OCI-LY3 (cell line): Measurements from ENCODE around the gene GLP1R.
"Not testable (repeated sequence)": the region's sequence is repeated elsewhere in the genome, so short reads cannot be mapped to it uniquely, and the experiment has no call there.

Experiments used
- H2AFZ ChIP-seq: fragments of 200-600, 300-600 bp; shearing (Covaris generic); 2 replicates; pipeline ENCODE4 v1.6.0; 2014; ENCODE audit warnings: antibody characterized with exemption, low read depth, low read length
- H3K27ac ChIP-seq: fragments of 200-600, 300-600 bp; sonication (generic); 2 replicates; pipeline ENCODE4 v1.5.1; 2014; ENCODE audit warnings: mild to moderate bottlenecking, low read length, moderate library complexity, mixed read lengths
- H3K27me3 ChIP-seq: fragments of 200-600, 300-600 bp; sonication (generic); 2 replicates; pipeline ENCODE4 v1.6.1; 2014; ENCODE audit warnings: low read depth, low read length, mixed read lengths
- H3K36me3 ChIP-seq: fragments of 200-600, 300-600 bp; sonication (generic); replicated peaks from 2 replicates; pipeline ENCODE3; 2014; ENCODE audit warnings: low read depth, low read length, mixed read lengths
- H3K4me1 ChIP-seq: fragments of 300-600, 200-600 bp; sonication (generic); 2 replicates; pipeline ENCODE4 v1.6.1; 2014; ENCODE audit warnings: low read length, mixed read lengths
- H3K4me2 ChIP-seq: fragments of 200-600, 300-600 bp; sonication (generic); 2 replicates; pipeline ENCODE4 v1.6.1; 2014; ENCODE audit warnings: low read length, mixed read lengths
- H3K4me3 ChIP-seq: fragments of 300-600, 200-600 bp; sonication (generic); 2 replicates; pipeline ENCODE4 v1.5.1; 2014; ENCODE audit warnings: antibody characterized with exemption, mild to moderate bottlenecking, low read length, moderate library complexity
- H3K79me2 ChIP-seq: fragments of 300-600, 200-600 bp; shearing (Covaris generic); 2 replicates; pipeline ENCODE4 v1.6.1; 2014; ENCODE audit warnings: mild to moderate bottlenecking, low read length, mixed read lengths
- H3K9ac ChIP-seq: fragments of 300-600, 200-600 bp; shearing (Covaris generic); 2 replicates; pipeline ENCODE4 v1.6.0; 2014; ENCODE audit warnings: mild to moderate bottlenecking, low read length, moderate library complexity
- H3K9me3 ChIP-seq: fragments of 200-600, 300-600 bp; shearing (Covaris generic); 2 replicates; pipeline ENCODE4 v1.6.1; 2014; ENCODE audit warnings: low read length, mixed read lengths; ENCODE audit not compliant: insufficient read depth
- H4K20me1 ChIP-seq: fragments of 200-600, 300-600 bp; sonication (generic); 2 replicates; pipeline ENCODE4 v1.6.1; 2016; ENCODE audit warnings: low read length, mixed read lengths; ENCODE audit not compliant: insufficient read depth
- CTCF ChIP-seq: fragments of 200-600, 300-600 bp; sonication (generic); IDR thresholded peaks from 2 replicates; pipeline ENCODE4 v1.5.1; 2014; ENCODE audit warnings: antibody characterized with exemption, low read length, low read depth
- EZH2phosphoT487 ChIP-seq: fragments of 200-600 bp; shearing (Covaris generic); IDR thresholded peaks from 2 replicates; pipeline ENCODE4 v1.6.1; 2018; ENCODE audit warnings: antibody characterized with exemption, mixed run types, low read depth

The GLP1R gene

GRCh38 chr6:39124114-39124513, 75.5 kb downstream of the GLP1R start:
- Histone ChIP-seq H3K79me2 (no peaks in the 10 kb centered on the region), H3K9ac (no peak overlapping the region), H4K20me1 (no peaks in the 10 kb centered on the region), H2AFZ (no peak overlapping the region), H3K4me1 (no peaks in the 10 kb centered on the region), H3K27me3 (peaks cover 27% of the 10 kb centered on the region), H3K4me2 (no peak overlapping the region), H3K27ac (no peak overlapping the region), H3K9me3 (no peaks in the 10 kb centered on the region), H3K4me3 (no peak overlapping the region), H3K36me3 (no peaks in the 10 kb centered on the region)
- TF ChIP-seq CTCF (no peak), EZH2phosphoT487 (no peak)

- H3K9me3 ChIP-seq, result no peaks in the 10 kb centered on the region
- no peak overlapping the region for H3K9ac ChIP-seq
- no peaks in the 10 kb centered on the region for H3K4me1 ChIP-seq
- peaks cover 21% of the 10 kb centered on the region for H3K27me3 ChIP-seq
- H3K36me3 ChIP-seq, result no peaks in the 10 kb centered on the region
- TF ChIP-seq EZH2phosphoT487 (no peak), CTCF (no peak)
- no peak overlapping the region for H3K27ac ChIP-seq
- no peak overlapping the region for H3K4me3 ChIP-seq
- H3K4me2 ChIP-seq, result no peak overlapping the region
- H2AFZ ChIP-seq, result no peak overlapping the region
- H4K20me1 ChIP-seq, result no peaks in the 10 kb centered on the region
- no peaks in the 10 kb centered on the region for H3K79me2 ChIP-seq
Observed at GRCh38 chr6:39128106-39128505, 79.5 kb downstream of the GLP1R start.

GRCh38 chr6:39128832-39129231, 80.3 kb downstream of the GLP1R start:
- no peak overlapping the region for H3K27ac ChIP-seq
- no peak overlapping the region for H3K4me3 ChIP-seq
- peaks cover 21% of the 10 kb centered on the region for H3K27me3 ChIP-seq
- H4K20me1 ChIP-seq, result no peaks in the 10 kb centered on the region
- H3K36me3 ChIP-seq, result no peaks in the 10 kb centered on the region
- no peaks in the 10 kb centered on the region for H3K79me2 ChIP-seq
- no peak overlapping the region for H3K4me2 ChIP-seq
- TF ChIP-seq EZH2phosphoT487 (no peak), CTCF (no peak)
- no peaks in the 10 kb centered on the region for H3K4me1 ChIP-seq
- no peaks in the 10 kb centered on the region for H3K9me3 ChIP-seq
- H3K9ac ChIP-seq, result no peak overlapping the region
- H2AFZ ChIP-seq, result no peak overlapping the region

GRCh38 chr6:39130691-39131090, 82.1 kb downstream of the GLP1R start:
- Histone ChIP-seq H3K27me3 (peaks cover 12% of the 10 kb centered on the region), H3K79me2 (no peaks in the 10 kb centered on the region), H3K36me3 (no peaks in the 10 kb centered on the region), H3K4me3 (no peak overlapping the region), H3K4me2 (no peak overlapping the region), H3K9ac (no peak overlapping the region), H4K20me1 (no peaks in the 10 kb centered on the region), H3K9me3 (no peaks in the 10 kb centered on the region), H2AFZ (no peak overlapping the region), H3K27ac (no peak overlapping the region), H3K4me1 (no peaks in the 10 kb centered on the region)
- TF ChIP-seq CTCF (no peak), EZH2phosphoT487 (no peak)

- not testable (repeated sequence) for H3K9ac ChIP-seq, H3K9me3 ChIP-seq, H3K27ac ChIP-seq, H3K4me2 ChIP-seq, H2AFZ ChIP-seq, H3K36me3 ChIP-seq, H3K4me1 ChIP-seq, H3K4me3 ChIP-seq, H3K79me2 ChIP-seq, H4K20me1 ChIP-seq
- H3K27me3 ChIP-seq, result peaks cover 21% of the 10 kb centered on the region
Observed at GRCh38 chr6:39134761-39135160, 86.2 kb downstream of the GLP1R start.

- H3K9me3 ChIP-seq, result not testable (repeated sequence)
Observed at GRCh38 chr6:39136207-39136606, 87.6 kb downstream of the GLP1R start.

More at GRCh38 chr6:39136207-39136606, 87.6 kb downstream of the GLP1R start:
- H3K36me3 ChIP-seq, H2AFZ ChIP-seq, H3K4me2 ChIP-seq, H3K4me1 ChIP-seq, H3K9ac ChIP-seq, H3K79me2 ChIP-seq, H4K20me1 ChIP-seq, H3K27ac ChIP-seq, H3K4me3 ChIP-seq: not testable (repeated sequence)
- H3K27me3 ChIP-seq, result peaks cover 29% of the 10 kb centered on the region; the same call in 1 of the 2 replicates
